ENCODE data around the gene FCHO1. TPM values are rescaled to one million over a fixed set of nuclear protein-coding genes. Genes with fewer than 3 reads are reported as not detected.
A peak's percentile ranks its signal among the peaks of the same experiment; 100 is the strongest.
"Not testable (repeated sequence)": the region's sequence is repeated elsewhere in the genome, so short reads cannot be mapped to it uniquely, and the experiment has no call there.

The FCHO1 gene
- total RNA-seq, 1 experiment from 2014 or later, result 0.39 TPM

- no peaks in the 10 kb centered on the region for H3K9me3 Mint-ChIP-seq (ENCODE audit: unreplicated experiment)
- no peaks in the 10 kb centered on the region for H3K36me3 ChIP-seq (ENCODE audit: control insufficient read depth, insufficient read depth, low read length)
- BruUV-seq (replicated peaks), result no TSS peak
- no peak for DNase-seq
- intact Hi-C loops (cut with micrococcal nuclease; ENCODE audit: unreplicated experiment), result no loop called here
- no peaks in the 10 kb centered on the region; the same call in 1 of the 2 replicates for H3K9me3 ChIP-seq
- no peak overlapping the region for H3K4me3 Mint-ChIP-seq (ENCODE audit: unreplicated experiment)
- H3K4me3 ChIP-seq (ENCODE audit: low read depth, low read length), result no peak overlapping the region
- H3K4me1 ChIP-seq, result peaks cover 22% of the 10 kb centered on the region
- CTCF ChIA-PET, result no interaction called here
- no peaks in the 10 kb centered on the region for H3K36me3 Mint-ChIP-seq (ENCODE audit: insufficient read depth, unreplicated experiment)
- no peaks in the 10 kb centered on the region for H3K4me1 Mint-ChIP-seq (ENCODE audit: low read depth, unreplicated experiment)
- no peaks in the 10 kb centered on the region for H3K27me3 ChIP-seq (replicated peaks; ENCODE audit: control insufficient read depth, insufficient read depth, low read length)
- H3K27me3 Mint-ChIP-seq (ENCODE audit: insufficient read depth, unreplicated experiment), result peaks cover 2% of the 10 kb centered on the region
- no peak for TF ChIP-seq CTCF (IDR thresholded peaks at IDR 0.05; ENCODE audit: insufficient read depth in 1 of 2, low read depth in 1 of 2, low read length in 1 of 2, severe bottlenecking in 1 of 2, unreplicated experiment in 1 of 2)
- POLR2A ChIA-PET, result interaction anchor here (0.5 kb wide), 1 partner anchor 1832 kb away, joined by 3 read pairs; no protein-coding TSS in a partner anchor
- no peak overlapping the region for H3K27ac Mint-ChIP-seq (ENCODE audit: unreplicated experiment)
Observed at GRCh38 chr19:17796838-17797423, 45.7 kb downstream of the FCHO1 start.

GRCh38 chr19:17797424-17798201 is 46.3 kb downstream of the FCHO1 start:
- no TSS peak for BruUV-seq (replicated peaks)
- ChIA-PET CTCF (no interaction called here), POLR2A (interaction anchor here (0.5 kb wide), 1 partner anchor 1831 kb away, joined by 3 read pairs; no protein-coding TSS in a partner anchor)
- Histone ChIP-seq H3K36me3 (ENCODE audit: control insufficient read depth, insufficient read depth, low read length) (no peaks in the 10 kb centered on the region), H3K9me3 (no peaks in the 10 kb centered on the region; the same call in 1 of the 2 replicates), H3K4me3 (ENCODE audit: low read depth, low read length) (no peak overlapping the region), H3K27me3 (replicated peaks; ENCODE audit: control insufficient read depth, insufficient read depth, low read length) (no peaks in the 10 kb centered on the region), H3K4me1 (peaks cover 22% of the 10 kb centered on the region)
- no peak overlapping the region for H3K4me3 Mint-ChIP-seq (ENCODE audit: unreplicated experiment)
- H3K9me3 Mint-ChIP-seq (ENCODE audit: unreplicated experiment), result no peaks in the 10 kb centered on the region
- H3K4me1 Mint-ChIP-seq (ENCODE audit: low read depth, unreplicated experiment), result no peaks in the 10 kb centered on the region
- DNase-seq, result peak; percentile 48 to 78
- no peak for TF ChIP-seq CTCF (IDR thresholded peaks at IDR 0.05; ENCODE audit: insufficient read depth in 1 of 2, low read depth in 1 of 2, low read length in 1 of 2, severe bottlenecking in 1 of 2, unreplicated experiment in 1 of 2)
- intact Hi-C loops (cut with micrococcal nuclease; ENCODE audit: unreplicated experiment), result no loop called here
- H3K27me3 Mint-ChIP-seq (ENCODE audit: insufficient read depth, unreplicated experiment), result peaks cover 2% of the 10 kb centered on the region
- H3K27ac Mint-ChIP-seq (ENCODE audit: unreplicated experiment), result no peak overlapping the region
- no peaks in the 10 kb centered on the region for H3K36me3 Mint-ChIP-seq (ENCODE audit: insufficient read depth, unreplicated experiment)

GRCh38 chr19:17798599-17798998 is 47.3 kb downstream of the FCHO1 start:
- BruUV-seq (replicated peaks); DNase-seq; H3K36me3 ChIP-seq (ENCODE audit: control insufficient read depth, insufficient read depth, low read length); H3K27me3 ChIP-seq (replicated peaks; ENCODE audit: control insufficient read depth, insufficient read depth, low read length); intact Hi-C loops (cut with micrococcal nuclease; ENCODE audit: unreplicated experiment); H3K27me3 Mint-ChIP-seq (ENCODE audit: insufficient read depth, unreplicated experiment); H3K9me3 Mint-ChIP-seq (ENCODE audit: unreplicated experiment); H3K9me3 ChIP-seq; H3K4me3 Mint-ChIP-seq (ENCODE audit: unreplicated experiment); H3K4me3 ChIP-seq (ENCODE audit: low read depth, low read length); H3K36me3 Mint-ChIP-seq (ENCODE audit: insufficient read depth, unreplicated experiment); H3K4me1 Mint-ChIP-seq (ENCODE audit: low read depth, unreplicated experiment); H3K27ac Mint-ChIP-seq (ENCODE audit: unreplicated experiment): not testable (repeated sequence)
- H3K4me1 ChIP-seq, result peaks cover 22% of the 10 kb centered on the region
- CTCF ChIA-PET, result interaction anchor here (0.6 kb wide), 1 partner anchor 691 kb away, joined by 4 read pairs; no protein-coding TSS in a partner anchor
- POLR2A ChIA-PET, result interaction anchor here (0.6 kb wide), 1 partner anchor 10 kb away, joined by 3 read pairs; no protein-coding TSS in a partner anchor

All from Caco-2 (cell line).